ENCODE measurements around the gene TRIM4.
A peak's percentile ranks its signal among the peaks of the same experiment; 100 is the strongest.
"Not testable (repeated sequence)": the region's sequence is repeated elsewhere in the genome, so short reads cannot be mapped to it uniquely, and the experiment has no call there.

Gene TRIM4

GRCh38 chr7:99918959-99919813 lies at the start of gene TRIM4:
TRIM4 (minus strand) TSS chr7:99919530; CDS start chr7:99919401, 129 bp downstream.
- peak; percentile 79 to 85 for DNase-seq (ENCODE audit: low read depth in 2 of 2)

DNA sequence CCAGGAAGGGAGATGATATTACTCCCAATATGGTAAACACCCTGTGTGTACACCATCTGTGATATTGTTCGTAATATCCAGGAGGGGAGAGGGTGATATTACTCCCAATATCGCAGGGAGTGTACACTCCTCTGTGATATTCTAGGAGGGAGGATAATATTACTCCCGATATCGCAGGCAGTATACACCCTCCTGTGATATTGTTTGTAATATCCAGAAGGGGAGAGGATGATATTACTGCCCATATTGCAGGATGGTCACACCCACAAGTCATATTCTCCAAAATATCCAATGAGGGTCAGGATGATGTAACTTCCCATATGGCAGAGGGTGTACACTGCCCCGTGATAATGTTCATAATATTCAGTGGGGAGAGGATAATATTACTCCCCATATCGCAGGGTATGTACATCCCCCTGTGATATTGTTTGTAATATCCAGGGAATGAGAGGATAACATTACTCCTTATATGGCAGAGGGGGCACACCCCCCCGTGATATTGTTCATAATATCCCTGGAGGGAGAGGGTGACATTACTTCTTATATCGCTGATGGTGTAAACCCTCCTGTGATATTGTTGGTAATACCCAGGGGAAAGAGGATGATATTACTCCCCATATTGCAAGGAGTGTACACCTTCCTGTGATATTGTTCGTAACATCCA lies 39.4 kb upstream of the TRIM4 start:
- no peak for DNase-seq (ENCODE audit: low read depth in 2 of 2)

DNA sequence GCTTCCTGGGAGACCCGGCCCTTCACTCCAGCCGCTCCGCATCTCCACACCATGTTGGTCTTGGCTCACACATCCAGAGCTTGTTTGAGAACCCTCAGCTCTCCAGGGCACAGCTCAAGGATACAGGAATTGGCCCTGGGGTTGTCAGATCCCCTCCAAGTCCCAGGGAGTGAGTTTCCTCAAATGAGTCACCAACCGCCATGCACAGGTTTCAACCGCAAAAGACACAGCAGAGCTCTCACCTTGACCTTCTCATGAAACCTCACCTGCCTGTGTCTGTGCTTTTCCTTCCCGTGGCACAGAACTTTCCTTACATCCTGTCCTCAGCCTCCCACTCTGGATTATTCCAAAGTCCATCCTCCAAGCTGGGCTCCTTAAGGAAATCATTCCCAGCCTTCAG lies 35.9 kb upstream of the TRIM4 start:
- no peak for DNase-seq (ENCODE audit: low read depth in 2 of 2)

GRCh38 chr7:99954643-99955042 lies 35.3 kb upstream of the TRIM4 start:
- not testable (repeated sequence) for DNase-seq (ENCODE audit: low read depth in 2 of 2)

- no peak for DNase-seq (ENCODE audit: low read depth in 2 of 2)
Measured at GRCh38 chr7:99953649-99954048, 34.3 kb upstream of the TRIM4 start.

DNA sequence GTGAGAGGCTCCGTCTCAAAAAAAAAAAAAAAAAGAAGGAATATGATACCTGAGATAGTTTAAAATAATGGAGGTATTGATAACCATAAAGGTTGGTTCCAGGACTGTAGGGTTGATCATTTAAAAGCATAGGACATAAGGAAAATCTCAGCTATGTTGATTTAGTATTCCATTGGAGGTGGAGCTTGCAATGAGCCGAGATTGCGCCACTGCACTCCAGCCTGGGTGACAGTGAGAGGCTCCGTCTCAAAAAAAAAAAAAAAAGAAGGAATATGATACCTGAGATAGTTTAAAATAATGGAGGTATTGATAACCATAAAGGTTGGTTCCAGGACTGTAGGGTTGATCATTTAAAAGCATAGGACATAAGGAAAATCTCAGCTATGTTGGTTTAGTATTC lies 33.3 kb upstream of the TRIM4 start:
- DNase-seq (ENCODE audit: low read depth in 2 of 2): not testable (repeated sequence)

GRCh38 chr7:99950819-99951218 lies 31.5 kb upstream of the TRIM4 start:
- not testable (repeated sequence) for DNase-seq (ENCODE audit: low read depth in 2 of 2)

DNA sequence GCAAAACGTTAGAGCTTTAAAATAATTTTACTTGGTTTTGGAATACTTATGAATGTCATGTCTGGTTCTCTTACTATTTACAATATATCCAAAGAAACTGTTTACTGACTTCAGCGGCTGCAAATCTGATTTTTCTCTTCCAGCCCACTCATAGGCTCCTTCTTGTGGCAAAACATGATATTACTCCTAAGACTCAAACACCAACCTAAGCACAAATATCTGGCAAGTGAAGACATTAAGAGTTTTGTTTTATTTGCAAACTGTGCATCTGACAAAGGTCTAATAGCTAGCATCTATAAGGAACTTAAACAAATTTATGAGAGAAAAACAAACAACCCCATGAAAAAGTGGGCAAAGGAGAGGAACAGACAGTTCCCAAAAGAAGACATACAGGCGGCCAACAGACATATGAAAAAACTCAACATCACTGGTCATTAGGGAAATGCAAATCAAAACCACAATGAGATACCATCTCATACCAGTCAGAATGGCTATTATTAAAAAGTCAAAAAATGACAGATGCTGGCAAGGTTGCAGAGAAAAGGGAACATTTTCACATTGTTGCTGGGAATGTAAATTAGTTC lies 30.4 kb upstream of the TRIM4 start:
- DNase-seq (ENCODE audit: low read depth in 2 of 2): no peak

DNA sequence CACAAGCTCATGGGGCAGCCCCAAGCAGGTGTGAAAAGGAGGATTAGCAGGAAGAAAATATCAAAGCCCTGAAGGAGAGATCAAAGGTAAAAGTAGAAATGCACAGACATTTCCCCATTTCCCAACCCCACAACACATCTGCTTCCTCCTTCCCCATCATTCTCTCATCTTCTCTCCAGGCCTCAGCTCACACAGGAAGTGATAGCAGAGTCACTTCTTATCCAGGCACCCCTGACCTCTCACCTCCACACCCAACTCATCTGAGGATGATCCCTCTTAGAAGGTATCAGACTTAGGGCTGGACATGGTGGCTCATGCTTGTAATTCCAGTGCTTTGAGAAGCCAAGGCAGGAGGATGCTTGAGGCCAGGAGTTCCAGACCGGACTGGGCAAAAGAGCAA lies 28.3 kb upstream of the TRIM4 start:
- no peak for DNase-seq (ENCODE audit: low read depth in 2 of 2)

- no peak for DNase-seq (ENCODE audit: low read depth in 2 of 2)
Measured at GRCh38 chr7:99944497-99945070, 25.3 kb upstream of the TRIM4 start.

DNA sequence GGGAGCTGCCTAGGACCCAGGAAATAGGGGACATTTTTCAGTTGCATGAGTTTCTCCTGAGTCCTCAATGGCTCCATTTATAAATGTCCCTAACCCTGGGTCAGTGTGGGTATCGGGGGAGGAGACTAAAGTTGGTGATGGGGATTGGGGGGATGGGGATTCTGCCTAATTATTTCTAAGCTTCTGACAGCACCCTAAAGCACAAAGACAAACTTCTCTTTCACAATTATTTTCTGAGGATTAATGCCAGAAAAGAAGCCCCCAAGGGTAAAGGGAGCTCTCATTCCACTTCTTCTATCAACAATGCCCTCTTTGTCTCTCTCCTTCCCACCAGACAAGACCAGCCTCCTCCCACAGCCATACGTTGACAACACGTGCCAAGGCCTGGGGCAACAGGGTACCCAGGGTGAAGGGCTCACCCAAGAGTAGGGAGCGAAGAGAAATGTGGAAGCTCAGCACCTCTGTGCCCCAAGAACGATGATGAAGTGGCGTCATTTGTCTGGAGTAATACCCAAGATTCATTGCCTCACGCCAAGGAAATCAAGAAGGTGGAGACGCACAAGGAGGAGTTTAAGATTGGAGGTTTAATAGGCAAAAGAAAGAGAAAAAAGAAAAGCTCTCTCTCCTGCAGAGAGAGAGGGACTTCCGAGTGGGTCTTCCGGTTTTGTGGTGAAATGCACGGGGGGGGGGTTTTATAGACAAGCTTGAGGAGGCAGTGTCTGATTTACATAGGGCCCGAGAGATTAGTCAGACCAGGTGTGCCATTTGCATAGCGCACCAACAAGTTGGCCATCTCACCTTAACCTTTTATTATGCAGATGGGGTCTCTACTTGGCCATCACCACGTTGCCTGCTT lies 24.5 kb upstream of the TRIM4 start:
- DNase-seq (ENCODE audit: low read depth in 2 of 2): no peak

- DNase-seq (ENCODE audit: low read depth in 2 of 2): no peak
Measured at GRCh38 chr7:99938296-99938695, 19.0 kb upstream of the TRIM4 start.

- DNase-seq (ENCODE audit: low read depth in 2 of 2): not testable (repeated sequence)
Measured at GRCh38 chr7:99935009-99935408, 15.7 kb upstream of the TRIM4 start.

GRCh38 chr7:99930376-99930775 lies 11.0 kb upstream of the TRIM4 start:
- no peak for DNase-seq (ENCODE audit: low read depth in 2 of 2)

GRCh38 chr7:99929730-99930053 lies 10.4 kb upstream of the TRIM4 start:
- no peak for DNase-seq (ENCODE audit: low read depth in 2 of 2)

- no peak for DNase-seq (ENCODE audit: low read depth in 2 of 2)
Measured at GRCh38 chr7:99928994-99929729, 9.8 kb upstream of the TRIM4 start, which contains the start of gene GJC3. GJC3 (minus strand) TSS chr7:99929620; CDS start chr7:99929620, 0 bp downstream.

DNA sequence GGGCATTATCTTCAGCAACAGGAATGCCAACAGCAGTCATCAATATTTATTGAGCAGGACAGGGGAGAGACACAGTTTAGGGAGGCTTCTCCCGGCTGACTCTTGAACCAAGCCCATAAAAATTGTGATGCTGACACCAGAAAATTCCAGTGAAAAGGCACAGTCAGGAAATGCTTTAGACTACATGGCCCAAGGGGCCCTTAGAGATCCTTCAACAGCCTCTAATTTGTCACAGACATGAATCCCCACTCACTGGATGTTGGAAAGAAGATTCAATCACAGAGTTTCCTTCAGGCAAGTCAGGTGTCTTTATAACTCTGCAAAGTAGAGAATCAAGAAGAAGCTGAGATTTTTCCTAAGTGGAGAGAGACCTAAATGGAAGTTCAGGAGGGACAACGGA lies 8.9 kb upstream of the TRIM4 start:
- no peak for DNase-seq (ENCODE audit: low read depth in 2 of 2)

DNA sequence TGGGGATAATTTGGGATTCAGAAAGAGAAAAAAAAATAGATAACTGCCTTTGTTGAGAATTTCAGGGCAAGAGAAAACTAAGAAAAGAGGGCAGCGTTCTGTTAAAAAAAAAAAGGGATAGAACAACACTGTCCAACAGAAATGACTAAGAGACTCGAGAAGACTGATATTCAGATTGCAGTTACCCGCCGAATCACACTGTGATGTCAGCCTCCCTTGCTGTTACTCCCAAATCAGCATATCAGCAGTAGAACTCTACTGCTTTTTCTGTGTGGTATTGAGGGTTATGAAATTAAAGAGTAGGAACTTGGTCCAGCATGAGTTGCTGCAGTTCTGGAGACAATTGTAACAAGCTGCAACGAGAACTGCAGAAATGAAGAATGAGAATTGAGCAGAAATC lies 8.2 kb upstream of the TRIM4 start:
- DNase-seq (ENCODE audit: low read depth in 2 of 2): no peak

DNA sequence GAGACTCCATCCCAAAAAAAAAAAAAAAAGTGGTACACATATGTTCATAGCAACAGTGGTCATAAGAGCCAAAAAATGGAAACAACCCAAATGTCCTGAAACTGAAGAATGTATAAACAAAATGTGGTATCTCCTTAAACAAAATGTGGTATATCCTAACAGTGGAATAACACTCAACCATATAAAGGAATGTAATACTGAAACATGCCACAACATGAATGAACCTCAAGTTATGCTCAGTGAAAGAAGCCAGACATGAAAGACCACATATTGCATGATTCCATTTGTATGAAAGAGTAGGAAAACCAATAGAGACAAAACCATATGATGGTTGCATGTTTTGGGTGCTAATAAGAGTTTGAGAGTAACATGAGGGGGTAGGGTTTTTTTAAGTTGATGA lies 7.0 kb upstream of the TRIM4 start:
- no peak for DNase-seq (ENCODE audit: low read depth in 2 of 2)

DNA sequence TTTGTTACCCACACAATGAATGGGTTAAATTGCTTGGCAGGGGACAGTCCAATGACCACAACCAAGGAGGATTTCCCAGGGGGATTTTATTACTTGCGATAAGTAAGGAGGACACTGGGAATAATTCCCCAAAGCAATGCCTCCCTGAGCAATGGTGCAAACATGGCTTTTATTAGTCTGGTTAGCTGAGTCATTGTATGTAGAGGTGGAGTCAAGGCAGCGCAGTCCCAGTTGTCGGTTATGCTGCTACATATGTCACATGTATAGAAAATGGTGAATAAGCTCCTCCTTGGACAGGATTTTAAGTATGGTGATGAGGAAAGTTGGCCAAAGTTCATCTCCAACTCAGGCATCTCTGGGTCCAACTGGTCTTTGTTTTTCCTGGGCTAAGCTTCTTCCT lies 3.9 kb upstream of the TRIM4 start:
- no peak for DNase-seq (ENCODE audit: low read depth in 2 of 2)

- DNase-seq (ENCODE audit: low read depth in 2 of 2): no peak
Measured at GRCh38 chr7:99920149-99920548, 819 bp upstream of the TRIM4 start.
